ENCODE results near the gene MRPL27.

The MRPL27 gene

GRCh38 chr17:50396261-50397110, 23.5 kb upstream of the MRPL27 start (continued):
- no peak for TF ChIP-seq ZNF140 (tag by site-specific recombination; IDR thresholded peaks at IDR 0.05)

- TF ChIP-seq ZFP3 (tag by site-specific recombination; IDR thresholded peaks at IDR 0.05; ENCODE audit: low read depth) (no peak), ZNF670 (tag by site-specific recombination; IDR thresholded peaks at IDR 0.05; ENCODE audit: low read depth) (no peak), ZBTB10 (tag by site-specific recombination; IDR thresholded peaks at IDR 0.05) (no peak), ZNF341 (tag by site-specific recombination; IDR thresholded peaks at IDR 0.05; ENCODE audit: low read depth) (no peak), ZNF701 (tag by site-specific recombination; IDR thresholded peaks at IDR 0.05) (no peak), PRDM2 (tag by site-specific recombination; IDR thresholded peaks at IDR 0.05; ENCODE audit: borderline replicate concordance) (no peak), ZNF311 (tag by site-specific recombination; IDR thresholded peaks at IDR 0.05; ENCODE audit: borderline replicate concordance) (no peak), ZNF398 (tag by site-specific recombination; IDR thresholded peaks at IDR 0.05) (no peak), ZNF37A (tag by site-specific recombination; IDR thresholded peaks at IDR 0.05) (no peak), SP2 (tag by site-specific recombination; IDR thresholded peaks at IDR 0.05) (no peak), GLIS1 (tag by site-specific recombination; IDR thresholded peaks at IDR 0.05) (no peak), ZNF561 (tag by site-specific recombination; IDR thresholded peaks at IDR 0.05; ENCODE audit: borderline replicate concordance) (no peak), KLF1 (tag by site-specific recombination; IDR thresholded peaks at IDR 0.05) (no peak), MYNN (tag by site-specific recombination; IDR thresholded peaks at IDR 0.05; ENCODE audit: borderline replicate concordance) (no peak), HIC1 (tag by site-specific recombination; IDR thresholded peaks at IDR 0.05) (no peak), SALL2 (tag by site-specific recombination; IDR thresholded peaks at IDR 0.05; ENCODE audit: borderline replicate concordance) (no peak), ZNF707 (tag by site-specific recombination; IDR thresholded peaks at IDR 0.05) (no peak)
- Histone ChIP-seq H3K9me3 (ENCODE audit: control insufficient read depth, insufficient read depth, low read depth, low read length) (no peaks in the 10 kb centered on the region), H3K4me3 (ENCODE audit: low read depth, low read length) (no peak overlapping the region), H3K27ac (ENCODE audit: extremely low read depth, low read depth, low read length) (no peak overlapping the region), H3K4me1 (ENCODE audit: control insufficient read depth, insufficient read depth, low read length) (peaks cover 9% of the 10 kb centered on the region), H3K36me3 (ENCODE audit: control insufficient read depth in 2 of 2, insufficient read depth in 1 of 2, low read length in 2 of 2) (peaks cover 57 to 59% of the 10 kb centered on the region in 2 experiments)
- ChIA-PET POLR2A (interaction anchor here (1.3 kb wide), 1 partner anchor 16 kb away, joined by 3 read pairs; no protein-coding TSS in a partner anchor), CTCF (interaction anchor here (4.9 kb wide), 1 partner anchor 83 kb away, joined by 55 read pairs; the partner anchor contains the start of gene RSAD1)
These were observed 21.7 kb upstream of the MRPL27 start for GRCh38 chr17:50394711-50395110.
